Retina (tissue), 1 donor: ENCODE data around the gene RBM20.

Experiments
- DNase-seq: peaks from one replicate; pipeline ENCODE4 v3.0.0-alpha.2; 2016

Gene RBM20

DNA sequence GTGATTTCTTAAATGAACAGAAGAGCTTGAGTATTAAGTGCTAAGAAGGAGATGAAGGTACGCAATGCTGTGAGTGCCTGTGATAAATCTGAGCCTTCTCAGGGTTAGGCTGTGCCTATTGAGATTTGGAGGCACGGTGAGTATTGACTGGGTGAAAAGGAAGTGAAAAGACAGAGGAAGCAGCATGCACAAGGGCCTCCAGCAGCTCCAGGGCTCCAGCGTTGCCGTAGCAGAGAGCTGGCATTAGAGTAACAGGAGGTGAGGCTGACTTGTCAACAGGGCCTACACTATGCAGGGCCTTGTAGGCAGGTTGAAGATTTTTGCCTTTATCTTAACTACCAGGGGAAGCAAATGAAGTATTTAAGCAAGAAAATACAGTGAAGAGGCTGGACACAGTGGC is 173.5 kb downstream of the RBM20 start:
- DNase-seq, result no peak

- no peak for DNase-seq
Measured at GRCh38 chr10:110818311-110819256, 174.4 kb downstream of the RBM20 start.

DNA sequence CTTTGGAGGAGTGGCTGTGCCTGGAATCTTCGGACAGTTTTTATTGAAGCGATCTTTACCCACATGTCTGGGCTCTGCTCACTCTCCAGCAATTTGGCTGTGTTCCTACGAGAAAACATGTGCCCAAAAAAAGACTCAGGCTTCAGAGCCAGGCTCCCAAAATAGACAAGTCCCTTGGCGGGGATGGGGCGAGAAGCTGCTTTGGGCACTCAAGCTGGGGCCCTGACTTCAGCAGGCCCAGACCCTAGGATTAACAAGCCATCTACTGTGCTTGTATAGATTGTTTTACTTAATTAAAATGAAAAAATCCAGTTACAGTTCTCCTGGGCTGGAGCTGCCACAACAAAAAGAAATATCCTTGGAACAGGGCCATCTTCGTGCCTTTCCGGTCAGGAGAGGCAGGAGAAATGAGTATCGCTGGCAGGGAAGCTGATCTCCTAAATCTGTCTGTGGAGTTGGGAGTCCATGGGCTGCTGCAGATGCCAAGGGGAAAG is 176.2 kb downstream of the RBM20 start:
- DNase-seq, result no peak

DNA sequence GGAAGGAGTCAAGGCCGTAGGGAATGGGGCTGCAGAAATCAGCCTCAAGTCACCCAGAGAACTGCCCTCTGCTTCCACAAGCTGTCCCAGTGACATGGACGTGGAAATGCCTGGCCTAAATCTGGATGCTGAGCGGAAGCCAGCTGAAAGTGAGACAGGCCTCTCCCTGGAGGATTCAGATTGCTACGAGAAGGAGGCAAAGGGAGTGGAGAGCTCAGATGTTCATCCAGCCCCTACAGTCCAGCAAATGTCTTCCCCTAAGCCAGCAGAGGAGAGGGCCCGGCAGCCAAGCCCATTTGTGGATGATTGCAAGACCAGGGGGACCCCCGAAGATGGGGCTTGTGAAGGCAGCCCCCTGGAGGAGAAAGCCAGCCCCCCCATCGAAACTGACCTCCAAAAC is 177.4 kb downstream of the RBM20 start:
- DNase-seq, result no peak

GRCh38 chr10:110822035-110822711 is 178.0 kb downstream of the RBM20 start:
- DNase-seq, result no peak

- peak; percentile 69 for DNase-seq
Measured at GRCh38 chr10:110822712-110823311, 178.7 kb downstream of the RBM20 start.

GRCh38 chr10:110824152-110824441 is 180.0 kb downstream of the RBM20 start:
- no peak for DNase-seq

GRCh38 chr10:110824660-110825059 is 180.5 kb downstream of the RBM20 start:
- DNase-seq, result no peak

- DNase-seq, result no peak
Measured at GRCh38 chr10:110825508-110825907, 181.4 kb downstream of the RBM20 start.

DNA sequence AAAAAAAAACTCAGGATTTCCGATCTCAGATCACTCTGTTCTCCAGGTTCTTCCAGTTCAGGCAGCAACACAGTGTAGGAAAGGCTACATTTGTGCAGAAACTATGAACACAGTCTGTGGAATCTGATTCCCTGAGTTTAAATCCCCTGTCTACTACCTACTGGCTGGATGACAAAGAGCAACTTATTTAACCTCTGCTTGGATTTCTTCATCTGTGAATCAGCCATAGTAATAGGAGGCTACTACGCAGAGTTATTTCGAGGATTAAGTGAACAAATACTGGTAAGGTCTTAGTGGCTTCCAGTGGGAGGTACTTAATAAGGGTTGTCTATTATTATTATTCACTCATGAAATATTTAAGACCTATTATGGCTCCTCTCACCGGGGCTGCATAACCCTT is 183.3 kb downstream of the RBM20 start:
- DNase-seq, result no peak

- DNase-seq, result no peak
Measured at GRCh38 chr10:110827875-110828274, 183.7 kb downstream of the RBM20 start.

GRCh38 chr10:110828525-110828924 is 184.4 kb downstream of the RBM20 start:
- DNase-seq, result no peak

GRCh38 chr10:110829721-110830410 is 185.7 kb downstream of the RBM20 start:
- no peak for DNase-seq

- no peak for DNase-seq
Measured at GRCh38 chr10:110833234-110833940, 189.3 kb downstream of the RBM20 start.

GRCh38 chr10:110833941-110834628 is 189.9 kb downstream of the RBM20 start:
- DNase-seq, result no peak

DNA sequence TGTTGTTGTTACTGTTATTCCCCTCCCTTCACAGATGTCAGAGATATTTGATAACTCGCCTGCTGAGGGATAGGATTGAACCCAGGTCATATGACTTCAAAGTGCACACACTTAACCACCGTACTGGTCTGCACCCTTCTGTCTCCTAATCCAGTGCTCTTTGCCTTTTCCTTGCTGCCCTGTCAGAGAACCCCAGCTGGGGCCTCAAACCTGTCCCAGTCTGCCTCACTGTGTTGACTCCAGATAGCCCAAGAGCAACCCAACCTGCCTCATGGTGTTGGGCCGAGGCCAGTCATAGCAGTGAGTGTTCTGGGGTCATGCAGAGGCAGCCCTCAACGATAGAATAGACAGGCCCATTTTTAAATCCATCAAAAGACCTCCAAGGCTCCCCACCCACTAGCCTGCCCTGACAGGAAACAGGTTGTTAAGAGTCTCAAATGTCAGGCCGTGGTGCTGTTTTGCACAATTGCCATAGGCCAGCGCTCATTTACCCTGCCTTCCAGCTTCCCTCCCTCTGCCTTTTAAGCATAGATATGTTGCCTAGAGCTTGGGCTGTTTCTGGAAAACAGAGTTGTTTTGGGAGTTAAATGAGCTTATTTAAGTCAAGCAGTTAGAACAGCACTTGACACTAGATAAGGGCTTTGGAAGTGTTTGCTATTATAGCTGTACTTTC is 190.6 kb downstream of the RBM20 start:
- DNase-seq, result no peak

DNA sequence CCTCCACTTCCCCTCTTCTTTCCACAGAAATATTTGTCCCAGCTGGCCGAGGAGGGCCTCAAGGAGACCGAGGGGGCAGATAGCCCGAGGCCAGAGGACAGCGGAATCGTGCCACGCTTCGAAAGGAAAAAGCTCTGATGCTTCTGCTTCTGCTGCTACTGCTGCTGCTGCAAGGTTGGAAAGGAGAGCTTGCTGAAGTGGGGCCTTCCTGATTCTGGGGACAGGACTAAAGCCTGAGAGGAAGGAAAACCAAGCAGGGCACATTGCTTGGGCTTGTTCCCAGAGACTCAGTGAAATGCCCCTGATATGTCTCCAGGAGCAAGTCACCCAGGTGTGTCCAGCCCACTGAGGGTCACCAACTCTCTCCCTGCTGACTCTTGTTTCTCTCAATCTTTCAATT is 191.7 kb downstream of the RBM20 start:
- no peak for DNase-seq

DNA sequence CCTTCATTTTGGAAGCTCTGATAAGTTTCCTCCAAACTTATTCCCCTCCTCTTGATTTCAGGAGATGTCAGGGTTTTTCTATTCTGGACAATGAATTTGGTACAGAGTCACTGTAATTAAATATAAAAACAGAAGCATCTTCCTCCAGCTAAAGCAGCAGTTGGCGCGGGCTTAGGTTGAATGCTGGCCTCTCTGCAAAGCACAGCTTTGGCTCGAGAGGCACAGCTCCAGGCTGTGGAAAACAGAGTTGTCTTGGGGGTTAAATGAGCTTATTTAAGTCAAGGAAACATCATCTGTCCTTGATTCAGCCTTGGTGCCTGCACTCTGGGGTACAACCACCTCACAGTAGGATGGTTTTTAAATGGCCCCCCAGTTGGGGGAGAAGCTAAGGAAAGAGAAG is 192.6 kb downstream of the RBM20 start:
- DNase-seq, result no peak

DNA sequence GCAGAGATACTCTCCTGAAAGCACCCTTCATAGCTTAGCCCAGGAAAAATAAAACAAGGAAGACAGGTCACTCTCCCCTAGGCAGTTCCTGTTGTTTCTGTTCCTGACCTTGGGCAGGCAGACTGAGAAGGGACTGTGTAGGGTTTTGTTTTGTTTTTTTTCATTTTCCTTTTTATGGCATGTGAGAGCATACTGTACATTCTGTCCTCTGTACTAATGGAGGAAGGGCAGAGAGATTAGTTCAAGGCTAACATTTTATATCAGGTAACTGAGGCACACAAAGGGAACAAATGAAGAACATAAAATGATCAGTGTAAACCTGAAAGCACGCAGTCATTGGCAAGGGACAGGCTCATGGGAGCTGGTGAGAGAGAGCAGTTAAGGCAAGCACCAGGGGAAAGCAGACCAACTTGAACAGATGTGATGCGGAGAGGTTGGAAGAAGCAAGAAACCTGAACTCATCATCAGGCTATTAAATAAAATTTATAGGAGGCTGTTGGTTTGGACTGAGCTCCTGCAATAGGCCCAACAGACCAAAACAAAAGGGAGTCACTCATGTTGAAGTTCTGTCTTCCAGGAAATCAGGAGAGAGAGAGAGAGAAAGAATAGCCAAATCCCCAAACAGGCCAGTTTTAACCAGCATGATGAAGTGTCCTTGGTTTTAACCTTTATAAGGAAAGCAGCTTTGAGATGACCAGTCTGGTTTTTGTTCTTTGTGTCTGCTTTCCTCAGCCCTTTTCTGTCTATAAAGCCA is 193.5 kb downstream of the RBM20 start:
- no peak for DNase-seq

DNA sequence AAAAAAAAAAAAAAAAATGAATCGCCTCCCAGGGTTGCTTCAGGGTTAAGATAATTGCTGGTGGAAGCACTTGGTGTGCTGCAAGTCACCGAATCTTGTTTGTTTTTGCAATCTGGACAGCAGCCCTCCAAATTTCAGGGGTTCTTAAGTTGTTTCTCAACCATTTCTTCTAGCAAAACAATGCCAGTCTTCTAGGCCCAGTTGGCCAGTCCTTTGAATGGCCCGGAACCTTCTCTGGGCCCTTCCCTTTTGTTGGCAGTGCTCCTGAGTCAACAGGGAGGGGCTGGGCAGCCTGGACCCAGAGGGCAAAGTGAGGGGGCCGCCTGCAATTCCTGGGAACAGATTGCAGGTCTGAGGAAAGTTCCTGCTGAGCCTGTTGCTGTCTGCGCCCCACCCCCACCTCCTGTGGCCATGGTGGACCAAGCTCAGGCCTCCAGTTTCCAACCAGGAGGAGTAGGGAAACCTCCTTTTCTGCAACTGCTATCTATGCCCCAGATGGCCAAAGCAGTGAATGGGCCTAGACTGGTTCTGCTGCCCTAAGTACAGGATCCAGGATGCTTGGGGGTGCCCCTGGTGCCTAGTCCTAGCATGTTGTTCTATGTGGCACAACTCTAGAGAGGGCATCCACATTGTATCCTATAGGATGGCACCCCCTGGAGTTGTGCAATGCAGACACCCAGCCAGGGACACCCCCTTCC is 196.2 kb downstream of the RBM20 start:
- DNase-seq, result no peak
